Left hindlimb (tissue), 1 donor: ENCODE measurements around the gene PTPN23.

Source experiments
- DNase-seq: peaks from one replicate; pipeline ENCODE4 v3.0.0-alpha.2; 2018

PTPN23 gene

DNA sequence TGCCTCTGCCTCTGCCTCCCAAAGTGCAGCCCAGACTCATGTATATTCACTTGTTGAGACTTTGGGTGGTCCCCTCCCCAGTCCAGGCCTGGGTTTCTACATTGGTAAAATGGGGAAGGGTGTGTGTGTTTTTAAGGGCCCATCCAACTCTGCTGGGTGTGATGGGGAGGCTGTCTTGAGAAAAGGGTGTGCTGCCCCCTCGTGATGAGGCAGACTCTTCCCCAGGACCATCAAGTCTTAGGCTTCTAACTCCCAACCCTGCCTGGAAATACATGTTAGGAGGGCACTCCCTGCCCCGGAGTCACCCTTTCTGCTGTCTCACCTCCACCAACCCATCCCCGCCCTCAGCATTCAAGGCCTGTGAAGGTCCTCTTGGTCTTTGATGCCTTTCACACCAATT, 4.4 kb upstream of the PTPN23 start:
- DNase-seq: no peak

DNA sequence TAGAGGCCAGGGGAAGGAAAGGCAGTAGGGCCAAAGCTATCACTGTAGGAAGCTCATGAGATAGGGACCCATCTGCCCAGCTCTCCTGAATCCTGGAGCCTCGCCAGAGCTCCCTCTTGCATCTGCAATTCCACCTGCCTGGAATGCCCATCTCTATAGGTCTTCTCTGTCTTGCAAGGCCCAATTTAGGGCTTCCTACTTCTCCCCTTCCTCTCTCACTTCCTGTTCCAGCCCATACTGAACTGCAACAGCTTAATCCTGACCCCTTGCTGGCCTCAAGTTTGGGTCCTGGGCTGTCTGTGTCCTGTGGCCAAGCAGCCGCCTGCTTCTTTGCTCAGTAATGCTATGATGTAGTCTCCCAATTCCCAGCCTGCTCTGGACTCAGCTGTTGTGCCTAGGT, 3.6 kb upstream of the PTPN23 start:
- DNase-seq: no peak

DNA sequence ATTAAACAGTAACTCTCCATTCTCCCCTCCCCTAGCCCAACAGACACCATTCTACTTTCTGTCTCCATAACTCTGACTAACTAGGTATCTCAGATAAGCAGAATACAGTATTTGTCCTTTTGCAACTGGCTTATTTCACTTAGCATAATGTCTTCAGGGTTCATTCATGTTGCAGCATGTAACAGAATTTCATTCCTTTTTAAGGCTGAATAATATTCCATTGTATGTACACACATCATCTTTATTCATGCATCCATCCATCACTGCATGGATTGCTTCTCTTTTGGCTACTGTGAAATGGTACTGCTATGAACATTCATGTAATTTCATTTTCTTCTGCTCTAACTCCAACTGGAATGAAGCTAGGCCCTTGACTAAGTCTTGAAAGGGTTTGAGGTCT, 2.0 kb upstream of the PTPN23 start:
- no peak for DNase-seq

DNA sequence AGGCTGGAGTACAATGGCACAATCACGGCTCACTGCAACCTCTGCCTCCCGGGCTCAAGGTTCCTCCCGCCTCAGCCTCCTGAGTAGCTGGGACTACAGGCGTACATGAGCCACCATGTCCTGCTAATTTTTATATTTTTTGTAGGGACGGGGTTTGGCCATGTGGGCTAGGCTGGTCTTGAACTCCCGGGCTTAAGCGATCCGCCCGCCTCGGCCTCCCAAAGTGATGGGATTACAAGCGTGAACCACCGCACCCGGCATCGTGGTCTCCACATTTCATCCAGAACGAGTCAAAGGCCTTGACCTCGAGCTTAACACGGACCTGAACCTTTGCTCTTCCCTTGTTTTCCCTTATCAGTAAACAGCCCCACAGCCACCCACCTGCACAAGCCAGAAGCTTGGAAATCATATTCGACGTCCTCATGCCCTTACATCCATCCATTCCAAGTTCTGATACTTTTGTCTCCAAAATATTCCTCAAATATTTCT, 1.4 kb upstream of the PTPN23 start:
- DNase-seq: no peak

DNA sequence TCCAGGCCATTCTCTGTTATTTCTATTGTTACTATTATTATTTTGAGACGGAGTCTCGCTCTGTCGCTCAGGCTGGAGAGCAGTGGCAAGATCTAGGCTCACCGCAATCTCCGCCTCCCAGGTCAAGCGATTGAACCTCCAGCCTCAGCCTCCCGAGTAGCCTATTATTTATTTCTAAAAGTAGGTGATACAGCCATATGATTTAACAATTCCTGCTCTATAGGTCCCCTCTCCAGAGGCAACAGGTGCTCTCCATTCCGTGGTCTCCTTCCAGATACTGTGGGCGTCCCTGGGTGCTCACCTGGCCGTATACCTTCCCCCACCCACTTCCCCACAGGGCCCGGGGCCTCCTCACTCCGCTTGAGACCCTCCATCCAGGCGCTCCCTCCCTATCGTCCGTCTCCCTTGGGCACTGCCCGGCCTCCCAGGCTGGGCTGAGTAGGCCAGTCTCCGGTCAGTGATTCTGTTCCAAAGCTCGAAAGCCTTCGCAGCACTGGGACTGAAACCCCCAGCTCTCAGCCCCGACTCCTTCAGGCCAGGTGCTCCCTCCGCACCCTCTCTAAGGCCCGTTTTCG, 708 bp upstream of the PTPN23 start:
- no peak for DNase-seq

DNA sequence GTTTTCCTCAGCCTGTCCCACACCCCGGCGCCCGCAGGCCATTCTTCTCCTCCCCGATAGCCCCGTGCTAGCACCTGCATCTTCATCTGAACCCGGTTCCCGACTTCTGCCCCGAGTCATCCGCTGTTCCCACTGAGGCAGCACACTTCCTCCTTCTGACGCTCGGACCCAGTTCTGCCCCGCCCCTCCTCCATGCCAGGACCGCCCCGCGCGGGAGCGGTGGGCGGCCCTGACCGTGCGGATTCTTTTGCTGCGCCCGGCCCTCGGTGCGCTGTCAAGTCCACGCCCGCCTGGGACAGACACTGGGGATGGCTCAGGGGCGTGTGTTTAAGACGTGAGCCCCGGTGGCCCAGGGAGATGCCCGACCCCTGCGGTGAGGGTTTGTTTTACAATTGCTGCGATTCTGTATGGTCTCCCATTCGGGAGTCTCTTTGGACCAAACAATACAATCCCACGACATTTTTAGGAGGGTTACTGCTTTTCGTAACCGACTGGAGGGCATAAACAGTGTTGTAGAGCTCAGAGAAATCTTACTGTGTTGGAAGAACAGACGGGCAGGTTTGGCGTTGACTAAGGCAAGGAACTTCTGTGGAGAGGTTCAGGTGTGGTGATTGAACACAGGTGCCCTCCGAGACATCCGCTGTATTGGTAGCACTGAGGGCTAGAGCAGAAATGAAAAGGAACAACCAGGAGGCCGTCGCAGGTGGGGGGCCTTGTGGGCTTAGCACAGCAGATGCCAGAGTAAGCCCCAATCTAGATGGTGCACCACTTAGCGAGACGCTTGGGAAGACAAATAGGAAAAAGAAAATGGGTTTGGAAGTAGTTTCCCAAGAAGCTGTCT, 716 bp downstream of the PTPN23 start:
- DNase-seq: peak; percentile 93

DNA sequence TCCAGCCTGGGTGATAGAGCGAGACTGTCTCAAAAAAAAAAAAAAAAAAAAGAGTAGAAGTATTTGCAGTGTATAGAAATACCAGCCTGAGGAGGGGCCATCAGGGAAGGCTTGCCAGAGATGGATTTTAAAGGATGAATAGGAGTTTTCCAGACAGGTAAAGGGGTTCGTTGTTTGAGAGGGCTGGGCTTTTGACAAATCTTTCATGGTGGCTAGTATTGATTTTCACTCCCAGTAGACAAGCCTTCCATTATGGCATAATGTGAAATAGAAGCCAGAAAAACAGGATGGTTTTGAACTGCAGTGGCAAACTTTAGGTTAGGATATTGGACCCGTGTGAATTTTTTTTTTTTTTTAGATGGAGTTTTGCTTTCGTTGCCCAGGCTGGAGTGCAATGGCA, 3.6 kb downstream of the PTPN23 start:
- DNase-seq: no peak

DNA sequence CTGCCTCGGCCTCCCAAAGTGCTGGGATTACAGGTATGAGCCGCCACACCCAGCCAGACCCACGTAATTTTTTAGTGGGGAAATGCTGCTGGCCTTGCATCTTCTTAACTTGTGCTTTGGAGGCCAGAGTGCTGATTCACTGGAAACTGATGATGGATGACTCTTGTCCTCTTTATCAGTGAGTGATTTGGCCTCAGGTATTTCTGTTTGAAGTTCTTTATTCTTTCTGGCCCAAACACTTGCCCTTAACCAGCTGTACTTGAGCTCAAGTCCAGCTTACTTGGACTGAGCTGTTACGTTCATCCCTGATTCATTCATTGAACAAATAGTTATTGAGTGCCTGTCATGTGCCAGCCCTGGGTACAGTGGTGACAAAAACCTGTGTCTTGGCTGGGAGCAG, 4.2 kb downstream of the PTPN23 start:
- no peak for DNase-seq

DNA sequence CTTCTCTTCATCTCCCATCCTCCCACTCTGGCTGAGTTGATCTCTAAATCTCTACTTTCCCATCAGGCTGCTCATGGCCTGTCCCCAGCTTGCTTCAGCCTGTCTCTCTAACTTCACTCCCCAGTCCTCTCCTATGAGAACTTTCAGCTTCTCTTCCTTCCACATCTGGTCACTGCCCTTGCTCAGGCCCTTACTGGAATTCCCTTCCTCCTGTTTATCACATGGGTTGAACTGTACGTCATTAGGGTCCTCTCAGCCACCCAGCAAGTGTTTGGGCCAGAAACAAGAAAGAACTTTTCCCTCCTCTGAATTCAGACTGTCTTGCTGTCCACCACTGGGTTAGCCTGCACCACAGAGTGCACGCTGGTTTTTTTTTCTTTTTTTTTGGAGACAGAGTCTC, 5.0 kb downstream of the PTPN23 start:
- DNase-seq: no peak

DNA sequence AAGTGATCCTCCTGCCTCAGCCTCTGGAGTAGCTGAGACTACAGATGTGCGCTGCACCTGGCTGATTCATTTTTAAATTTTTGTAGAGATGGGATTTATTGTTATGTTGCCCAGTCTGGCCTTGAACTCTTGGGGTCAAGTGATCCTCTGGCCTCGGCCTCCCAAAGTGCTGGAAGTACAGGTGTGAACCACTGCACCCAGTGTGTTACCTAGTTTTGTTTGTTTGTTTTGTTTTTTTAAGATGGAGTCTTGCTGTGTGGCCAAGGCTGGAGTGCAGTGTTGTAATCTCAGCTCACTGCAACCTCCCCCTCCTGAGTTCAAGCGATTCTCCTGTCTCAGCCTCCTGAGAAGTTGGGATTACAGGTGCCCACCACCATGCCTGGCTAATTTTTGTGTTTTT, 12.1 kb downstream of the PTPN23 start:
- DNase-seq: no peak

DNA sequence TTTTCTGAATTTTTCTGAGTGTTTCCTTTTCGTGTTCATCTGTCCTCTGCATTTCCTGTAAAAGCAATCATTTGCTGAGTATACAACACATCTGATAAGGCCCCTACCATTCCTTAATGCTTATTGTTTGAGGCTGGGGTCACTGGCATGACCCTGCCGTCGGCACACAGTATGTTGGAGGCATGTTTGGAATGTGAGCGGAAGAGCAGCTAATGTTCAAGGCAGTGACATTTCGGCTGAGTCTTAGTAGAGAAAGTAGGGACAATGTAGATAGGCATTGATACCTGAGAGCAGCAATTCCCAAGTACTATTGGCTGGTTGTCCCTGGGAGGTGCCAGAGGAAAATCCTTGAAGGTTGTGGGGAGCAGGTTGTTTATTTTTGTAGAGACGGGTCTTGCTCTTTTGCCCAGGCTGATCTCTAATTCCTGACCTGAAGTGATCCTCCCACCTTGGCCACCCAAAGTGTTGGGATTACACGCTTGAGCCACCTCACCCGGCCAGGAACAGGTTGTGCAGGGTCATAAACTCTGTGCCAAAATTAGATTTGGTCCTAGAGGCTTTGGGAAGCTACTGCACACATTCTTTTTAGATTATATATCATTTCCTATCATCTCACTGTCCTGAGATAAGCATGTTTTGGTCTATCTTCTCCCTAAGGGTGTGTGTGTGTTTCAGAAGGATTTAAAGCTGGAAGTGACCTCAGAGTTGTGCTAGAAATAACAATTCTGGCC, 13.5 kb downstream of the PTPN23 start:
- no peak for DNase-seq

DNA sequence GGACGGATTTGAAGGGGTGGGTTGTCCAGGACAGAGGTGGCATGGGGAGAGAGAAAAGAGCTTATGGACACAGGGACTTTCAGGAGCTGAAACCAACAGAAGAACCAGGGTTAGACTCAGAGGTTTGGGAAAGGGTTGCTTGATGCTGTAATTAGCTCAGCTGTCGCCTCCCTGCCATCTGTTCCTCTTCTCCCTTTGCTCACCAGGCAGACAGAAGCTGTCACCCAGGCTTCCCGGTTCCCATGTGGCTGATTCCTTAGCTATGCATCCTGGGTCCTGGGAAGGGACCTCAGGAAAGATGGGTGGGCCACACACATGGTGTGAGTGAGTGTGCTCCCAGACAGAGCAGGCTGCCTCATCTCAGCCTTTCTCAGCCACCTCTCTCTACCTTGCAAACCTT, 14.1 kb downstream of the PTPN23 start:
- DNase-seq: no peak

DNA sequence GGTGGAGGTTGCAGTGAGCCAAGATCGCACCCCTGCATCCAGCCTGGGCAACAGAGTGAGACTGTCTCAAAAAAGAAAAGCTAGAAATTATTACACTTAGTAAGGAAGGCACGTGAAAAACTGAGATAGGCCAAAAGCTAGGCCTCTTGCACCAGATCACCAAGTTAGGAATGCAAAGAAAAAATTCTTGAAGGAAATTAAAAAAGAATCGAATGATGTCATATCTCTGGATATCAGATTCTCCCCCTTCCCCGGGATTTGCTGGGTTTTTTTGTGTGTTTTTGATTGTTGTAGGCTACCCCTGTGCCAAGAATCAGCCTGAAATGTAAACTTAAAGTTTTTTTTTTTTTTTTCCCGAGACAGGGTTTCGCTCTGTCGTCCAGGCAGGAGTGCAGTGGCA, 17.4 kb downstream of the PTPN23 start:
- no peak for DNase-seq

DNA sequence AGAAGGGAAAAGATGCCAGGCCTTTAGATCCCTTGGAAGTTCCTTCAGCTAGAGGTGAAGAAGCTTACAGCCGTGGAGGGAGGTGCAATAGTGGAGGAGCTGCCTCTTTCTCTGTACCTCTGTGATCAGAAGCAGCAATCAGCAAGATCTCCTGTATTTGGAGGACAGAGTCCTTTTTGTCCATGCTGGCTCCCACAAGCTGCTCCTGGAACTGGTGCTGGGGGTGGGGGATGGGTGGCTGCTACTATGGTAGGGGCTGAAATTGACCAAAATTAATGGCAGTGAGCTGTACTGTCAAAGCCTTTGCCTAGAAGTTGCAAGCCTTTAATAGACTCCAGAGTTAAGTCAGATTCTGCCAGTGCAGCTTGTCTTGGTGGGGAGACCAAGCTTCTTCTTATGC, 18.2 kb downstream of the PTPN23 start:
- DNase-seq: no peak

DNA sequence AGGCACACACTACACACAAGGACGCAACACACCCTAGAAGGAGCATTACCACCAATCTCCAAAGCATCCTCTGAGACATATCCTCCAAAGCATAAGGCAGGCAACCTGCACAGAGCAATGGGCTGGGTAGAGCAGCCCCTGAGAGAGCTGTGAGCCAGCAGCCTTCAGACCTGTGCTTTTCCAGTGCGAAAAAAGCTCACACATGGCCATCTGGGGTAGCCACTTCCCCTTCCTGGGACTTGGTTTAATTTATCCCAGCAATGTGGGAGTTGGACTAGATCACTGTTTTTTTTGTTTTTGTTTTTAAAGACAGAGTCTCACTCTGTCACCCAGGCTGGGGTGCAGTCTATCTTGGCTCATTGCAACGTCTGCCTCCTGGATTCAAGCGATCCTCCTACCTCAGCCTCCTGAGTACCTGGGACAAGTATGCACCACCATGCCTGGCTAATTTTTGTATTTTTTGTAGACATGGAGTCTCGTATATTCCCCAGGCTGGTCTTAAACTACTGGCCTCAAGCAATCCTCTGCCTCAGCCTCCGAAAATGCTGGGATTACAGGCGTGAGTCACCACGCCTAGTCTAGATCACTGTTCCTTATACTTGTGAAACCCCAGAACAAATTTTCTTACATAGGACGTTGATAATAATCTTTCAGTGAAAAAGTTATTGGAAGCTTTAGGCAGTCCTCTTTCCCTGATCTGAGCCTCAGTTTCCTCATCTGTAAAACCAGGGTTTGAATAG, 18.9 kb downstream of the PTPN23 start:
- no peak for DNase-seq

DNA sequence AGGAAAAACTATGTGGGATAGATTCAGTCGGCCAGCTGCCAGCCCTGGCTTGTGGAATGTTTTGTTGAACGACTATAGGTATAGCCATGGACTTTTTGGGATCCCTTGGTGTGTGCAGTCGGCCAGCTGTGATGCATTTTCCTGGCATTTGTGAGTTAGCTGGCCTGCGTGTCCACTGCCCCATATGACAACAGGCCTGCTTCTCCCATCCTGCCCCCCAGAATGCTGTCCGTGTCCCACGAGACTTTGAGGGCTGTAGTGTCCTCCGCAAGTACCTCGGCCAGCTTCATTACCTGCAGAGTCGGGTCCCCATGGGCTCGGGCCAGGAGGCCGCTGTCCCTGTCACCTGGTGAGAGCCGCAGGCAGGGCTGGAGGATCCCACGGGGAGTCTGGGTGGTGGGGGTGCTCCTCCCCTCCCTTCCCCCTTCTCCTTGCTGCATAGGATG, 23.6 kb downstream of the PTPN23 start:
- DNase-seq: no peak

DNA sequence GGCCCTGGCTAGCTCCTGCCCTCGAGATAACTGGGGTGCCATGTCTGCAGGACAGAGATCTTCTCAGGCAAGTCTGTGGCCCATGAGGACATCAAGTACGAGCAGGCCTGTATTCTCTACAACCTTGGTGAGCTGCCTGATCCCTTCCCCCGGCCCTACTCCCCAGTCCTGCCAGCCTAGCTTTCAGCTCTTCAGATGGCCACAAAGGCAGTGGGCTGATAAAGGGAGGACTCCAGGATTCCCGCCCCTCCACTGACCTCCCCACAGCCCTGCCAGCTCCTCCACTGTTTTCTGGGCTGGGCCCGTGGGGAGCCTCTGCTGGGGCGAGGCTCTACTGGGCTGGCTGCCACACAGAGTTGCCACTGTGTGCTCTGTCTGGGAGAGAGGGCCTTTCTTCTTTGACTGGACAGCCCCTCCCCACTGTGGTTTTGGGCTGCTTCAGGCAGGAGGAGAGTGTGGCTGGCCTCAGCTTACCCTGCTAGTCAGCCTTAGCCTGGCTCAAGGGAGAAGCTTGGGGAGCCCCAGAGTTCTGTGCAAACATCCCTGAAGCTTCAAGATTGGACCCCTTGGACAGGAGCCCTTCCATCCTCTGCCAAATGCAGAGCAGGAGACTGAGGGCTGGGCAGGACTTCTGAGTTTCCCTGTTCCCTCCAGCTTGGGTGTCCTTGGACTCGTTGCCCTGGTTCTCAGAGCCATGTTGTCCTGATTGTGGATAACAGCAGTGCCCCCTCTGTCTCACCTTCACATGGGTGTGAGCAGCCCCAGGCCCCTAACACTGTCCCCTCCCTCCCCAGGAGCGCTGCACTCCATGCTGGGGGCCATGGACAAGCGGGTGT, 24.4 kb downstream of the PTPN23 start:
- DNase-seq: peak; percentile 82

DNA sequence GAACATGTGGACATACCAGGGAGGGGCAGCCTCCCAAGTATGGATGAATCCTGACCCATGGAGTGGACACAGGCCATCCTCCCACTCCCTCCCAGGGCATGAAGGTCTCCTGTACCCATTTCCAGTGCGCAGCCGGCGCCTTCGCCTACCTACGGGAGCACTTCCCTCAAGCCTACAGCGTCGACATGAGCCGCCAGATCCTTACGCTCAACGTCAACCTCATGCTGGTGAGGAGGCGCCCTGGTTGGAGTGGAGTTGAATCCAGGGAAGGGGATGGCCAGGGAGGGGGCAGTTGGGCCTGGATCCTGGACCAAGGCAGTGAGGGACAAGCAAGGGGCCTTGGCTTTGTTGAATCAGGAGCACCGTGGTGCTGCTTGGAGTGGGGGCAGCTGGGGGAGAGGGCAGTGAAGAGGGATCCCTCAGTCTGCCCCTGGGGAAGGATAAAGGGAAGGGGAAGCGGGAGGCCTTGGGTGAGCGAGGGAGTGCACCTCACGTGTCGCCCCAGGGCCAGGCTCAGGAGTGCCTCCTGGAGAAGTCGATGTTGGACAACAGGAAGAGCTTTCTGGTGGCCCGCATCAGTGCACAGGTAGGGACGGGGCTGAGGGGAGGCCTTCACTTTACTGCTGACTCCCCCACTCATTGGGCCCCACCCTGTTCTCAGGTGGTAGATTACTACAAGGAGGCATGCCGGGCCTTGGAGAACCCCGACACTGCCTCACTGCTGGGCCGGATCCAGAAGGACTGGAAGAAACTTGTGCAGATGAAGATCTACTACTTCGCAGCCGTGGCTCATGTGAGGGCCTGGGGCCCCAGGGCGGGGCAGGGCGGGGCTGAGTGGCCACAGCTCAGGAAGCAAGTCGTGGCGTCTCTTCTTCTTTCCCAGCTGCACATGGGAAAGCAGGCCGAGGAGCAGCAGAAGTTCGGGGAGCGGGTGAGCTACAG, 25.3 kb downstream of the PTPN23 start:
- no peak for DNase-seq

DNA sequence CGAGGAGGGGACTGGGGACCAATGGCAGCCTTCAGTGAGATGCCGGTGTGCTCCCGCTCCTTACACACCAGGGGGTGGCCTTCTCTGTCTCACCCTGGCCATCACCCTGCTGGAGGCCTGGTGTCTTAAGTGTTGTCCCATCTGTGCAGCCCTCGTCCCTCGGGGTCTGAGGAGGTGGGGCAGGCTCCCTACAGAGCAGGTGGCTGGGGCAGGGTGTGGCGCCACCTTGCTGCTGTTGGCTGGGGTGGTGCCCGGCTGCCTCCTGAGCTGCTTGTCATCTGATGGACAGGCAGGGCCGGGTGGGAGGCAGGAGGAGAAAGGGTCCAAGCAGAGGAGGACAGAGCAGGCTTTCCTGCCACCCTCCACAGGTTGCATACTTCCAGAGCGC, 25.9 kb downstream of the PTPN23 start:
- DNase-seq: no peak

DNA sequence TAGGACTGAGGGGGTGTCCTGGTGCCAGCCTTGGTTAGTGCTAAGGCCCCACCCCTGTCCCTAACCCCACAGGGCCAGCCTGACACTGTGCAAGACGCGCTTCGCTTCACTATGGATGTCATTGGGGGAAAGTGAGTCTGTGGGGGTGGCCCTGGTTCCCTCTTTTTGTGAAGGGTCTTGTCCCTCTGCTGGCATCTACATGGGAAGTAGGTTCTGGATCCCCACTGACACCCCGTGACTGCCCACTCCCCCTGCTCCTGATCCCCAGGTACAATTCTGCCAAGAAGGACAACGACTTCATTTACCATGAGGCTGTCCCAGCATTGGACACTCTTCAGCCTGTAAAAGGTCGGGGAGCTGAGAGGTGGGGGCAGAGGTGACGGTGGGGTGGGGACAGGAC, 26.4 kb downstream of the PTPN23 start:
- no peak for DNase-seq
